Neural cell (in vitro differentiated cells): ENCODE results near the gene NEDD4L. TPM values are rescaled to one million over a fixed set of nuclear protein-coding genes. Genes with fewer than 3 reads are reported as not detected.
A peak's percentile ranks its signal among the peaks of the same experiment; 100 is the strongest.

ENCODE experiments used
- H2AFZ ChIP-seq: fragments of 200-600, 300-800 bp; sonication (generic), shearing (Covaris generic); 2 replicates; pipeline ENCODE4 v1.6.0; 2014; ENCODE audit warnings: low read depth, mild to moderate bottlenecking, antibody characterized with exemption, low read length, moderate library complexity
- H3F3A ChIP-seq: fragments of 200-600 bp; shearing (Covaris generic); 2 replicates; pipeline ENCODE4 v1.6.1; 2016; ENCODE audit warnings: mild to moderate bottlenecking, moderate library complexity, mixed read lengths, antibody characterized with exemption, low read length; ENCODE audit not compliant: insufficient read depth, poor library complexity, severe bottlenecking
- H3K27ac ChIP-seq: fragments of 200-600, 300-800 bp; sonication (generic), shearing (Covaris generic); 2 replicates; pipeline ENCODE4 v1.5.1; 2014; ENCODE audit warnings: mild to moderate bottlenecking, low read length, moderate library complexity
- H3K27me3 ChIP-seq: fragments of 300-800, 200-600 bp; sonication (generic), shearing (Covaris generic); 2 replicates; pipeline ENCODE4 v1.6.0; 2014; ENCODE audit warnings: mild to moderate bottlenecking, low read depth, low read length, moderate library complexity; ENCODE audit not compliant: insufficient read depth
- H3K36me3 ChIP-seq: fragments of 300-800, 200-600 bp; sonication (generic), shearing (Covaris generic); 2 replicates; pipeline ENCODE4 v1.5.1; 2014; ENCODE audit warnings: mild to moderate bottlenecking, antibody characterized with exemption, low read length, moderate library complexity; ENCODE audit not compliant: insufficient read depth
- H3K4me2 ChIP-seq: fragments of 300-800, 200-600 bp; sonication (generic), shearing (Covaris generic); 2 replicates; pipeline ENCODE4 v1.6.0; 2014; ENCODE audit warnings: mild to moderate bottlenecking, low read length
- H3K4me3 ChIP-seq: fragments of 300-800, 200-600 bp; sonication (generic), shearing (Covaris generic); 2 replicates; pipeline ENCODE4 v1.5.1; 2014; ENCODE audit warnings: mild to moderate bottlenecking, low read length, moderate library complexity
- H3K79me2 ChIP-seq: fragments of 200-600 bp; shearing (Covaris generic); replicated peaks from 2 replicates; pipeline ENCODE4 v1.6.0; 2014; ENCODE audit warnings: mild to moderate bottlenecking, low read length, moderate library complexity; ENCODE audit not compliant: insufficient read depth
- H3K9ac ChIP-seq: fragments of 300-800, 200-600 bp; sonication (generic), shearing (Covaris generic); 2 replicates; pipeline ENCODE4 v1.6.1; 2016; ENCODE audit warnings: mild to moderate bottlenecking, low read length, mixed read lengths
- H3K9me2 ChIP-seq: fragments of 200-600 bp; shearing (Covaris generic); 2 replicates; pipeline ENCODE4 v1.6.1; 2016; ENCODE audit warnings: mild to moderate bottlenecking, low read length, mixed read lengths; ENCODE audit not compliant: insufficient read depth
- H3K9me3 ChIP-seq: fragments of 200-600, 300-800 bp; sonication (generic), shearing (Covaris generic); 2 replicates; pipeline ENCODE4 v1.6.1; 2016; ENCODE audit warnings: mild to moderate bottlenecking, mixed run types, low read length, moderate library complexity, mixed read lengths
- H4K20me1 ChIP-seq: fragments of 200-600 bp; shearing (Covaris generic); 2 replicates; pipeline ENCODE4 v1.6.1; 2016; ENCODE audit warnings: mild to moderate bottlenecking, mixed run types; ENCODE audit not compliant: insufficient read depth
- CTCF ChIP-seq: fragments of 450-650 bp; IDR thresholded peaks from 2 replicates; pipeline ENCODE4 v1.5.1; 2014; ENCODE audit warnings: antibody characterized with exemption, mild to moderate bottlenecking, moderate library complexity; ENCODE audit not compliant: poor library complexity, severe bottlenecking
- EP300 ChIP-seq: fragments of 450-650 bp; conservative IDR thresholded peaks from 2 replicates; pipeline ENCODE4 v1.6.1; 2014; ENCODE audit warnings: antibody characterized with exemption, mild to moderate bottlenecking, moderate library complexity; ENCODE audit not compliant: poor library complexity, severe bottlenecking
- EZH2 ChIP-seq: fragments of 200-600, 300-800 bp; shearing (Covaris generic), sonication (generic); IDR thresholded peaks from 2 replicates; pipeline ENCODE4 v1.6.1; 2014; ENCODE audit warnings: antibody characterized with exemption, low read length, borderline replicate concordance, mild to moderate bottlenecking; ENCODE audit not compliant: insufficient read depth, poor library complexity, severe bottlenecking
- MXI1 ChIP-seq: fragments of 450-650 bp; conservative IDR thresholded peaks from 2 replicates; pipeline ENCODE4 v1.6.1; 2014; ENCODE audit warnings: antibody characterized with exemption, mild to moderate bottlenecking; ENCODE audit not compliant: poor library complexity, severe bottlenecking
- POLR2AphosphoS5 ChIP-seq: IDR thresholded peaks from 2 replicates; pipeline ENCODE4 v1.6.1; 2012
- RAD21 ChIP-seq: fragments of 450-650 bp; conservative IDR thresholded peaks from 2 replicates; pipeline ENCODE4 v1.6.1; 2014; ENCODE audit warnings: antibody characterized with exemption, mild to moderate bottlenecking, moderate library complexity
- REST ChIP-seq: IDR thresholded peaks from 2 replicates; pipeline ENCODE4 v1.6.1; 2012; ENCODE audit warnings: borderline replicate concordance
- SMC3 ChIP-seq: fragments of 450-650 bp; conservative IDR thresholded peaks from 2 replicates; pipeline ENCODE4 v1.6.1; 2014; ENCODE audit warnings: antibody characterized with exemption, mild to moderate bottlenecking, moderate library complexity; ENCODE audit not compliant: poor library complexity
- TAF1 ChIP-seq: IDR thresholded peaks from 2 replicates; pipeline ENCODE4 v1.6.1; 2012; ENCODE audit warnings: low read depth
- polyA plus RNA-seq: library from polyadenylated mRNA; depleted of rRNA; stranded (reverse); fragments of >200 nt; gene quantifications from 2 replicates; pipeline ENCODE4 v1.2.3, GENCODE V29; 2014

NEDD4L gene
- polyA plus RNA-seq, 1 donor from 2014 or later = 97.9 TPM

GRCh38 chr18:58135183-58135641, 91.2 kb downstream of the NEDD4L start:
- H3K79me2 ChIP-seq = peaks cover 66% of the 10 kb centered on the region
- H3K9ac ChIP-seq = no peak overlapping the region
- no peaks in the 10 kb centered on the region for H3K9me3 ChIP-seq
- H3F3A ChIP-seq = peaks cover 3% of the 10 kb centered on the region
- H3K4me2 ChIP-seq = no peak overlapping the region
- H4K20me1 ChIP-seq = peaks cover 13% of the 10 kb centered on the region
- no peak overlapping the region for H3K4me3 ChIP-seq
- H3K9me2 ChIP-seq = no peaks in the 10 kb centered on the region
- H3K36me3 ChIP-seq = no peaks in the 10 kb centered on the region
- H3K27ac ChIP-seq = no peak overlapping the region
- no peaks in the 10 kb centered on the region for H3K27me3 ChIP-seq
- TF ChIP-seq CTCF = no peak
- no peak for TF ChIP-seq RAD21
- TF ChIP-seq REST = no peak
- TF ChIP-seq POLR2AphosphoS5 = no peak
- no peak for TF ChIP-seq MXI1
- TF ChIP-seq TAF1 = no peak
- TF ChIP-seq SMC3 = no peak
- TF ChIP-seq EZH2 = no peak
- no peak for TF ChIP-seq EP300
- H2AFZ ChIP-seq = no peak overlapping the region

GRCh38 chr18:58135701-58136331, 91.8 kb downstream of the NEDD4L start:
- no peaks in the 10 kb centered on the region for H3K9me3 ChIP-seq
- no peak overlapping the region for H3K4me3 ChIP-seq
- no peak overlapping the region for H3K9ac ChIP-seq
- peaks cover 3% of the 10 kb centered on the region for H3F3A ChIP-seq
- H3K36me3 ChIP-seq = no peaks in the 10 kb centered on the region
- no peak overlapping the region for H2AFZ ChIP-seq
- no peaks in the 10 kb centered on the region for H3K27me3 ChIP-seq
- H3K27ac ChIP-seq = no peak overlapping the region
- H3K9me2 ChIP-seq = no peaks in the 10 kb centered on the region
- H3K4me2 ChIP-seq = no peak overlapping the region
- peaks cover 71% of the 10 kb centered on the region for H3K79me2 ChIP-seq
- TF ChIP-seq CTCF (peak; percentile 54), SMC3 (peak; percentile 38), RAD21 (peak; percentile 29), EP300 (no peak), POLR2AphosphoS5 (no peak)
- peaks cover 13% of the 10 kb centered on the region for H4K20me1 ChIP-seq
